ENCODE measurements around the gene NADSYN1.

The NADSYN1 gene

GRCh38 chr11:71491531-71491930 is 38.5 kb downstream of the NADSYN1 start:
- no peak for DNase-seq (ENCODE audit: low spot score)

GRCh38 chr11:71491940-71492339 is 38.9 kb downstream of the NADSYN1 start:
- DNase-seq (ENCODE audit: low spot score): no peak

- DNase-seq (ENCODE audit: low spot score): no peak
Observed at GRCh38 chr11:71495286-71496230, 42.6 kb downstream of the NADSYN1 start.

GRCh38 chr11:71496421-71496820 is 43.4 kb downstream of the NADSYN1 start:
- no peak for DNase-seq (ENCODE audit: low spot score)

GRCh38 chr11:71498091-71498490 is 45.1 kb downstream of the NADSYN1 start:
- DNase-seq (ENCODE audit: low spot score): no peak

- no peak for DNase-seq (ENCODE audit: low spot score)
Observed at GRCh38 chr11:71499125-71499524, 46.1 kb downstream of the NADSYN1 start.

- no peak for DNase-seq (ENCODE audit: low spot score)
Observed at GRCh38 chr11:71499546-71499945, 46.5 kb downstream of the NADSYN1 start.

- no peak for DNase-seq (ENCODE audit: low spot score)
Observed at GRCh38 chr11:71500601-71501021, 47.6 kb downstream of the NADSYN1 start.

- DNase-seq (ENCODE audit: low spot score): no peak
Observed at GRCh38 chr11:71501071-71501985, 48.3 kb downstream of the NADSYN1 start.

- DNase-seq (ENCODE audit: low spot score): no peak
Observed at GRCh38 chr11:71502026-71502425, 49.0 kb downstream of the NADSYN1 start.

- no peak for DNase-seq (ENCODE audit: low spot score)
Observed at GRCh38 chr11:71502871-71503435, 50.0 kb downstream of the NADSYN1 start.

GRCh38 chr11:71504531-71504930 is 51.5 kb downstream of the NADSYN1 start:
- DNase-seq (ENCODE audit: low spot score): no peak

GRCh38 chr11:71505001-71505400 is 52.0 kb downstream of the NADSYN1 start:
- DNase-seq (ENCODE audit: low spot score): no peak

GRCh38 chr11:71505781-71506180 is 52.8 kb downstream of the NADSYN1 start:
- no peak for DNase-seq (ENCODE audit: low spot score)

GRCh38 chr11:71507102-71507501 is 54.1 kb downstream of the NADSYN1 start:
- DNase-seq (ENCODE audit: low spot score): no peak

GRCh38 chr11:71518506-71519471 is 65.8 kb downstream of the NADSYN1 start:
- DNase-seq (ENCODE audit: low spot score): no peak

GRCh38 chr11:71519546-71519945 is 66.5 kb downstream of the NADSYN1 start:
- DNase-seq (ENCODE audit: low spot score): no peak

- no peak for DNase-seq (ENCODE audit: low spot score)
Observed at GRCh38 chr11:71525188-71525937, 72.4 kb downstream of the NADSYN1 start.

GRCh38 chr11:71525938-71526495 is 73.0 kb downstream of the NADSYN1 start:
- no peak for DNase-seq (ENCODE audit: low spot score)

Measured in putamen (tissue), 1 donor.